Measurements from ENCODE around the gene CBY1.
"Not testable (repeated sequence)": the region's sequence is repeated elsewhere in the genome, so short reads cannot be mapped to it uniquely, and the experiment has no call there.

Gene CBY1

DNA sequence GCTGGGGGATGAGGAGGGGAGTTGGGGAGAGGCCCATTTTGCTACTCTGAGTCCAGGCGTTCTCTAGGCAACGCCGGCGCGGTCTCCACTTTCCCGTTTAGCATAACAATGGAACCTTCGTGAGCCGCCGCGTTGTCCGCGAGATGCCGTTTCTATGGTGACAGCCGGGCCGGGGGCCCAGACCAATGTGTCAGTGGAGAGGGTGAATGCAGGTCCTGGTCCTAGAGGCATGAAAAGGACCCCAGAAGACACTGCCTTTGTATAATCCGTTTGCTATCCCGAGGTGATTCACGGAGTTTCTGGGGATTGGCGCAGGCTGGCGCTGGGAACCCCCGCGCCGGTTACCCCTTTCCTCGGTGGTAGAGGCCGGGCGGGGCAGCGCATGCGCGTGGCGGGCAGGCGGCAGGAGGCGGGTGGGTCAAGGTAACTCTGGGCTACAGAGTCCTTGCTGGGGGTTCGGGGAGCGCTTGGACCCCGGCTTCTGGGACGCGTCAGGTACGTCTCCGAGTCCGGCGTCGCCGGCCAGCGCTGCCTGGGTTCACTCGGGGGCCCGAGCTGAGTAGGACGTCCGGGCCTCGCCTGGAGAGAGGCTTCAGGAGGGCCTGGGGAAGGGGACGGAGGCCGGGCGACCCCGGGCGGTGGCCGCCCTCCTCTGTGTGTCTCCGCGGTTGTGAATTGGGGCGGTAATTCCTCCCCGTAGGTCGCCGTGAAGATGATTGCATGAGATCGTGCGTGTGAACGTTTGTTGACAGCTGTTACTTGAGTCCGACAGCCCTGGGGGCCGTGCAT, at the start of gene CBY1, which contains the start of gene FAM227A:
Gene CBY1, plus strand, starts transcription at position 383 of the 789 bp plus-strand sequence. CDS start 11,417 bp downstream, outside the sequence.
Gene FAM227A, minus strand, starts transcription at position 137 of the 789 bp plus-strand sequence. CDS start 6,224 bp downstream, outside the sequence.
- peak; percentile 67 to 76 for DNase-seq (ENCODE audit: low read depth in 2 of 2)

DNA sequence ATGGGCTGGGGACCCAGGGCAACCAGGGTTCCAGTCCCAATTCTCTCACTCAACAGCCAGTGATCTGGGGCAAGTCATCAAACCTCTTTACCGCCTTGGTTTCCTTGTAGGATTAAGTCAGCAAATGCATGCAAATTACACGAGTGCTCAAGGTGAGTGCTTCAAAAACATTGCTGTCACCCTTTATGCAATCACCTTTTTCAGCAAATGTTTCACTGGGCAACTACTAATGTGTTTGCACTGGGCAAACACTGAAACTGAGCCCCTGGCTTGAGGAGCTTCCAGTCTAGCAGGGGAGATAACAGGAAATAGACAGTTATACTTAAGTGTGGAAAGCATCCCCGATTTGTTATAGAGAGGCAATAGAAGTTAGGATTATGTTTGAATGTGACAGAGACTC, 48.8 kb upstream of the CBY1 start:
- DNase-seq (ENCODE audit: low read depth in 2 of 2): no peak

DNA sequence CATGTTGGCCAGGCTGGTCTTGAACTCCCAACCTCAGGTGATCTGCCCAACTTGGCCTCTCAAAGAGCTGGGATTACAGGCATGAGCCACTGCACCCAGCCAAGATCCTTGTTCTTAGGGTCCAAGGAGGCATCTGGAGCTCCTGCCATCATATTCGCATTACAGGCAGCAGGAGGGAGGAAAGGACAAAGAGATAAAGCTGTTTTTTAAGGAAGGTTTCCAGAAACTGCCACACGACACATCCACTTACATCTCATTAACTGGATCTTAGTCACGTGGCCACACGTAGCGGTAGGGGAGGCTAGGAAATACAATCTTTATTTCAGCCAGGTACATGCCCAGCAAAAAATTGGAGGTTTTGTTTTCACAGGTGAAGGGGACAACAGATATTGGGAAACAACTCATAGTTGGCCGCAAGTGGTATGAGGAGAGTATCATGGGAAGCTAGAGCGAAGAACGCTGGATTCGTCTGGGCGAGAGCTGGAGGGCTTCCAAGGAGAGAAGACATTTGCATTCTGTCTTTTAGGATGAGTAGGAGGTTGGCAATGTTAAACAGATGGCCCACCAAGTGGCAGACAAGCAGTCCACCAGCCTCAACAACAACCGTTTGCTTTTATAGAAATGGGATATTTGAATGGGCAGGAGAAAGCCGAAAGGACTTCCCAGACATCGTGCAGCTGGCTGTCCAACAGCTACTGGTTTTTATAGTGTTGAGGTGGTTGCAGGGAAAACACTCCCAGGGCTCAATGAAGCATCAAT, 47.3 kb upstream of the CBY1 start:
- no peak for DNase-seq (ENCODE audit: low read depth in 2 of 2)

DNA sequence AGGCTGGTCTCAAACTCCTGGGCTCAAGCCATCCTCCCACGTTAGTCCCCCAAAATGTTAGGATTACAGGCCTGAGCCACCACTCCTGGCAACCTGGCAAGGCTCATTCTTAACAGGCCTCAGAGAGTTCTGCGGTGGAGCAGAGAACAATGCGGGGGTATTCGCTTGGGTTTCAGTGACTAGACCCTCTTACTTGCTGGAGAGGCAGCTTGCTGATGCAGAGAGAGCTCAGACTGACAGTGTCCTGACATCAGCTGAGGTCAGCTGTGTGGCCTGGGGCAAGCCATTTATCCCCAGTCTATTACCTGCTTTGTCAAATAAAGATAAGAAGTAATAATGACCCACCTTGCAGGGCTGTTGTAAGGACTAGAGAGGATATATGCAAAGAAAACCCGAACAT, 46.2 kb upstream of the CBY1 start:
- no peak for DNase-seq (ENCODE audit: low read depth in 2 of 2)

DNA sequence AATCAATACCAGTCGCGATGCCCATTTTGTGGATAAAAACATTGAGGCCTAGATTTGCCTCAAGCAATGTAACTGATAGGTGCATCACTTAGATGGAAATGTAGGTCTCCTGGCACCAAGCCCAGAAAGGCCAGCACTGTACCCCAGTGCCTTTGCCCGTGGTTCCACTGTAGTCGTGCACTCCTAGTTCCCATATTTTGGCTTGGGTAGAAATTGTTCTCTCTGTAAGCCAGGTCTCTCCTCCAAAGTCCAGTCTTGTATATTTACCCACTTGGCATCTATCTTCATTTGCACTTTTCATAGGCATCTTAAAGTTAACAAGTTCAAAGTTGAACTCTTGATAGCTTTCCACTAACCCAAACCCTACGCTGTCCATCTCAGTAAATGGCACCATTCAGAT, 44.9 kb upstream of the CBY1 start:
- no peak for DNase-seq (ENCODE audit: low read depth in 2 of 2)

DNA sequence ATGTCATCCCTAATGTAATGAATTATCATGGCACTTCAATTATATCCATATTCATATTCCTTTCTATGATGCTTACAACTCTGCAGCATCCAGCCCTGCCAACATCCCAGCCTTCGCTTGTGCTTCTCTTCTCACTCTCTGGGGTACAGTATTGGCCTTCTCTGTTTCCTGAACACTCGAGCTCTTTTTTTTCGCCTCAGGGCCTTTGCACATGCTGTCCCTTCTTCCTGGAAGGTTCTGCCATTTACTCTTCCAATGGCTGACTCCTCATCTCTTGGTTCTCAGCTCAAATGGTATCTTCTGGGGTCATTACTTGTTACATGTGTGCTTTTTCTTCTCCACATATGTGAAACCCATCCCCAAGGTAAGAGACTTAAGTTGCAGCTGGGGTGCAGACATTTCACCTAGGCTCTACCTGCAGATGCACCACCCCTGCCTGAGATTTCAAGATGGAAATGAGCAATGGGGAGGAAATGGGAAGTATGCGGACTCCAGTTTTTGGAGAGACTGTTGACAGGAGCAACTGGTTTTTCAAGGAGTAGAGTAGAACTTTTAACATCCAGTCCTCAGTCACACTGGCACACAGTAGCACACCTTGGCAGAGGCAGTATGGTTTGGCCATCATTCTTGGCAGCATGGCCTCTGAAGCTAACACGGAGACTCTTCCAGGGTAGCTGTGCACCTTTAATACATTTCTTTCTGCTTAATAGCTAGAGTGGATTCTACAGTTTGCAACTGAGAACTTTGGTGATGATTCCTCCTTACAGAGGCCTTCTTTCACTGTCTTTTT, 44.0 kb upstream of the CBY1 start:
- no peak for DNase-seq (ENCODE audit: low read depth in 2 of 2)

DNA sequence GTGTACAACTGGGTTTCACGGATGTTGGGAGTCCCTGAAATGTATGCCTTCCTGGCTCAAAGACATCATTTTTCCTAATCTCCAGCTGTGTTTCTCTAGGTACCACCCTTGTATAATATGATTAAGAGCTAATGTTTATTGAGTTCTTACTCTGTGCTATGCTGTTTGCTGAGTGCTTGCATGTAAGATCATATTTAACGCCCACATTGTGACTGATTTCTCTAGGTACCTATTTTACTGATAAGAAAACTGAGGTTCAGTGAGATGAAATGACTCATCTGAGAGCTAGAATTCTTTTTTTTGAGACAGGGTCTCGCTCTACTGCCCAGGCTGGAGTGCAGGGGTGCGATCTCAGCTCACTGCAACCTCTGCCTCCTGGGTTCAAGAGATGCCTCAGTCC, 42.9 kb upstream of the CBY1 start:
- DNase-seq (ENCODE audit: low read depth in 2 of 2): no peak

DNA sequence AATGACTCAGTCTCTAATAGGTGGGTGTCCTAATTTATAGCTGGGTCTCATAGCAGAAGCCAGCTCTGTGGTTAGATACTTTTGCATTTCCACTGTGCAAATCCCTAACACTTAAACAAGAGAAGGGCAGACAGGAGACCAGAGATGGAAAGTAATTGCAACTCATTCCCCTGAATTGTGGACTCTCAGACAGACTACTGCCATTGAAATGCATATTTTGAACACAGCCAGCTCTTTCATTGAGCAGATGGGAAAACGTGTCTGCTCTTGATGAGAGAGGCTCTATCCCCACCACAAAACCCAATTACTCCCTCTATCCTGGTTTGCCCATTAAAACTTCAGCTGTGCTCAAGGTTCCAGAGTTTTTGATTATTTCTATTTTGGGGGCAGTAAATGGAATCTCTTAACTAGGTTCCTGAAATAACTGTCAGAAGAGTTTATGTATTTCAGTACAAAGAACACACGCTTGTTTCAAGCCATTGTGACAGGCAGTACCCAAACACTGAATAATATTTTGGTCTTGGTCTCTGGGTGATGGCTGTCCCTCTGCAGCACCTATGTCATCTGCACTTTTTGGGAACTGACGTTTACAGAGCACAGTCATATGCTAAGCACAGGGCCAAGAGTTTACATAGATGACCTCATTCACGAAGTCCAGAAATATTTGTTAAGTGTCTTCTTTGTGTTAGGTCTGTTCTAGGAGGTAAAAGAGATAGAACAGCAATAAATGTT, 41.9 kb upstream of the CBY1 start:
- no peak for DNase-seq (ENCODE audit: low read depth in 2 of 2)

DNA sequence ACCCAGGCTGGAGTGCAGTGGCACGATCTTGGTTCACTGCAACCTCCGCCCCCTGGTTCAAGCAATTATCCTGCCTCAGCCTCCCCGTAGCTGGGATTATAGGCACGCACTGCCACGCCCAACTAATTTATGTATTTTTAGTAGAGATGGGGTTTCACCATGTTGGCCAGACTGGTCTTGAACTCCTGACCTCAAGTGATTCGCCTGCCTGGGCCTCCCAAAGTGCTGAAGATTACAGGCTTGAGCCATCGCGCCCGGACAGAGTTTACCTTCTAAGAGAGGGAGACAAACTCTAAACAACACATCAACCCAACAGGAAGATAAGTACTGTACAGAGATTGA, 41.4 kb upstream of the CBY1 start:
- DNase-seq (ENCODE audit: low read depth in 2 of 2): not testable (repeated sequence)

DNA sequence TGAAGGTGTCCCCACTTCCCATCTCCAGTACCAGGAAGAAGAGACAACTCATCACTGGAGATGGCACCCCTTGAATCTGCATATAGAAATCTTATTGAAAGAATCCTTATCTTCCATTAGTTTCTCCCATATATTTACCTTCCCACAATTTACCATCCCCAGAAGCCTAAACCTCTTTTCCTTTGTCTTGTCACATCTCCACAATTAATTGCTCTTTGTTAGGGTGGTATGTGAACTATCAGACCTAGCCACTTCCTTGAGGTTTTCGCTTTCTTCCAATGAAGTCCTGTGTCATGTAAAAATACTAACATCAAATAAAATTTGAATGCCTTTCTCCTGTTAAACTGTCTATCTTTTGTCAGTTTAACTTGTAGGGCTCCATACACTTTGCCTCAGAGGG, 38.2 kb upstream of the CBY1 start:
- DNase-seq (ENCODE audit: low read depth in 2 of 2): no peak

DNA sequence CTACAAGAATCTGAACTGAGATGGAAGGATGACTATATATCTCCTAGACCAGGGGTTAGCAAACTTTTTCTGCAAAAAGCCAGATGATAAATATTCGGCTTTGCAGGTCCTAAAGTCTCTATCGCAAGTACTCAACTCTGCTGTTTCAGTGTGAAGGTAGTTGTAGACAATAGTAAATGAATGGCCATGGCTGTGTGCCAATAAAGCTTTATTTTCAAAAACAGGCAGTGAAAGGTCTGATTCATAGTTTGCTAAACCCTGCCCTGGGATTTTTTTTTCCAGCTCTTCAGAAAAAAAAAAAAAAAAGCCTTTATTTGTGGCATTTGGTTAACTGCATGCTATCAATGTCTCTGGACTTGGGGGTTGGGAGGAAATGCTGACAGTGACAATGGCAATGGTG, 37.8 kb upstream of the CBY1 start:
- DNase-seq (ENCODE audit: low read depth in 2 of 2): no peak

DNA sequence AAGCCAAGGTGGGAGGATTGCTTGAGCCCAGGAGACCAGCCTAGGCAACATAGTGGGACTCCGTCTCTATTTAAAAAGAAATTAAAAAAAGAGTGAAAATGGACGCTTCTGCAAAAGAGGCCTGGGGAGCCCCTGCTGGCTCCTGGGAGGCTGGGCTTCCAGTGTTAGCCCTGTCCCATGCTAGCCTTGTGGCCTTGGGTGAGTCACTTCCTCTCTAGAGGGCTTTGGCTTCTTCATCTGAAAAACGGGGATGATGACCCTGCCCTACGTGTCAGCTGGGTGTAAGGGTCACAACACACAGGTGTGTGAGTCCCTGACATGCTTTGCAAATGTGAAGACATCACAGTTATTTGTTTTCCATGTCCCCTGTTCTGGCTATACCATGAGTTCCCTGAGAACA, 33.1 kb upstream of the CBY1 start:
- DNase-seq (ENCODE audit: low read depth in 2 of 2): no peak

DNA sequence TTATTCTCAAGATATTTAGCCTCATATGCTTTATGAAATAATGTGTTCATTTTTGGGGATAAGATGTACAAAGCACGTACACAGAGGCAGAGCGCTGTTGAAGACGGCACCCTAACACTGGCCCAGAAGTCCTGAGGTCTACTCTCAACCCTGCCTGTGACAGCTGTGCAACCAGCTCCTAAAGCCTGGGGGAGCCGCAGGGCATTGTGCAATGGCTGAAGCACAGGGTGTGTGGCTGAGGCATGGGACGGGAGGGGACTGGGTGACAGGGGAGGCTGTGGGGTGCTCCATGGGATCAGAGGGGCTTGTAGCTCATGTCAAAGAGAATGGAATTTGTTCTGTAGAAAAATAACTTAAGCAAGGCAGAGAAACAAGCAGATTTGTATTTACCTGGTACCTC, 28.0 kb upstream of the CBY1 start:
- DNase-seq (ENCODE audit: low read depth in 2 of 2): no peak

DNA sequence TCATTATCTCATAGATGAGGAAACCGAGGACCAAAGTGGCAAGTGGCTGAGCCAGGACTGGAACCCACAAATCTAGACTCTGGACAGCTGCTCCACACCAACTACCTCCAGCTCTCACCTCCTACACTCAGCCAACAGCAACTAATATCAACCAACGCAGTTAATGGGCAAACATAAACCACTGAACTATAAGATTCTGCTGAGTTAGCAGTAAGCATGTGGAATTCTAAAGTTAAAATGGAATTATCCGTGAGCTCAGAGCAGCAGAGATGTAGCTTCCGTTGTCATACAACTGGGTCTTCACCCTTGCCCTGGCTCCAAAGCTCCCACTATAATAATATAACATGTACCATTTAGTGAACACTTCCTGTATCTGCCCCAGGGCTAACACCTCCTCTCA, 27.3 kb upstream of the CBY1 start:
- no peak for DNase-seq (ENCODE audit: low read depth in 2 of 2)

DNA sequence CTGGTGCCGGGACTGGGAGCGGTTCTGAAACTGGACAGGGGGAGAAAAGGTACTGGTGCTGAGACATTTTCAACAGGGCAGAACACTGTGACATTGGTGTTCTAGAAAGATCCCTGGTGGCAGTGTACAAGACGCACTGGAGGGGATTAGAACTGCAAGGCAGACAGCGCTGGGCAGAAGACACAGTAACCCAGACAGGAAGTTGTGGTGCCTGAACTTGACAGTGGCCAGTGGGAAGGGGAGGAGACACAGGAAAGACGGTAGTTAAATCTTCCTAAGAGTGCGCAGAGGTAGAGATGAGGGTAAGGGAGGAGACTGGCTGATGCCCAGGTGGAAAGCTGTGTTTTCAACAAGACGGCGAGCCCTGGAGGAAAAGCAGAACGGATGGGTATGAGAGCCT, 24.7 kb upstream of the CBY1 start:
- DNase-seq (ENCODE audit: low read depth in 2 of 2): no peak

DNA sequence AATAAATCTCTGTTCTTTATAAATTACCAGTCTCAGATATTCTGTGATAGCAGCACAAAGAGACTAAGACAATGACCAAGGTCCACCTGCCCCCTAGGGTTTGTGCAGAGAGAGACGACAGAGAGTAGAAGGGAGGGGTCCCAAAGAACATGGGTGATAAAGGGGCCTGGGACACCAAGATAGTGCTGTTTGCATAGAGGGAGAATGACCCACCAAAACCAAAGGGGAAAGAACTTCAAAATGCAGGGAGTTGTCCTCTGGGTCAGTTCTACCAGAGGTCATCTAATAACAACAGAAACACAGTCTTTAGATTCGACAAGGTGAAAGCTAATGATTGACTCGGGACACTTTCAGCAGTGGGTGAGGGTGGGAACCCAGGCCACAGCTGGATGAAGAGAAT, 23.9 kb upstream of the CBY1 start:
- no peak for DNase-seq (ENCODE audit: low read depth in 2 of 2)

DNA sequence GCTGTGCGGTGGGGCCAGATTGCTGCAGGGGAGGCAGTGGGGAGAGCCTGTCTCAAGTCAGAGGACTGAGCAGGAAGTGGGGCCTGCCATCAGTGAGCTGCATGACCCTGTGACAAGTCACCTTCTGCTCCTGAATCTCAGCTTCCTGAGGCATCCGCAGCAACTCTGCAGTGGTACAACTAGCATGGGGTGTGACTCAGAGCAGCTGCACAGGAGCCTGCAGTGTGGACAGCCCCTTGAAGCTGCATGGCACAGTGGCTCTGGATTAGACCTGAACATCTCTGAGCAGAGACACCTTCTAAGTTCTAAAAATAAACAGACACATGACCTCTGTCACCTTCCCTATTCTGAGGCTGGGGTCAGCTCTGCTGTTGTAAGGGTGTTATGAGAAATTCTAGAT, 18.2 kb upstream of the CBY1 start:
- no peak for DNase-seq (ENCODE audit: low read depth in 2 of 2)

DNA sequence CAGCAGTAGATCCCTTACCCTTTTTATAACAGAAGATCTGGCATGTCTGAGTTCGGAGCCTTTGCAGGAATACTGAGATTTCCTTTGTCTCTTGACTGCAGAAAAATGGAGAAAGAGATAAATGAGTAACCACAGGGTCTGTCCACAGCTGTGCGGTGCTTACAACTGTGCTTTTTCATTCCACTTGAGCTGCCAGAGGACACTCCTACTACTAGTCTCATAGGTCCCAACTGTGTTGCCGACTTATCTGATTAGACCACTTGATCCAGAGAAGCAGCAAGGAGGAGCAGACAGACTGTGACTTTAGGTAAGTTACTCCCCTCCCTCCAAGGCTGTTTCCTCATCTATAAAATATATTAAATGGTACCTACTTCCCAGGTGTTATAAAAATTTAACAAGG, 17.7 kb upstream of the CBY1 start:
- DNase-seq (ENCODE audit: low read depth in 2 of 2): no peak

DNA sequence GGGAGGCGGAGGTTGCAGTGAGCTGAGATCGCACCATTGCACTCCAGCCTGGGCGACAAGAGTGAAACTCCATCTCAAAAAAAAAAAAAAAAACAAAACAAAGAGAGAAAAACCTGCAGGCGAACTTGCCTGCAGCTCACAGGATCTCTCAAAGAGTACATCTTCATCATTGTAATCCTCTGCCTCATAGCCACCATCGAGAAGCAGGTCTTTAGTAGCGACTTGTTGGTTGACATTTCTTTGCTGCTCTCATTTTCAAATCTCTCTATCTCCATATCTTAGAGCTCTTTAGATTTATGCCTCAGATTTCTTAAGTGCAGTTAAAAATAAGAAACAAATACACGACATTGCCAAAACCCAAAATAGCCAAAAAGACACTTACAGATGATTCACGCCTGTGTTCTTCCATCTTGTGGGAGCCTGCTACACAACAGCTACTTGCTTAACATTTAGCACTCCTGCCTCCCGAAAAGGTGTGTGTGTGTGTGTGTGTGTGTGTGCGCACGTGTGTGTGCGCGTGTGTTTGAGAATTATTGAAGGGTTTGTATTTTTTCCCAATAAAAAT, 14.9 kb upstream of the CBY1 start:
- DNase-seq (ENCODE audit: low read depth in 2 of 2): no peak

DNA sequence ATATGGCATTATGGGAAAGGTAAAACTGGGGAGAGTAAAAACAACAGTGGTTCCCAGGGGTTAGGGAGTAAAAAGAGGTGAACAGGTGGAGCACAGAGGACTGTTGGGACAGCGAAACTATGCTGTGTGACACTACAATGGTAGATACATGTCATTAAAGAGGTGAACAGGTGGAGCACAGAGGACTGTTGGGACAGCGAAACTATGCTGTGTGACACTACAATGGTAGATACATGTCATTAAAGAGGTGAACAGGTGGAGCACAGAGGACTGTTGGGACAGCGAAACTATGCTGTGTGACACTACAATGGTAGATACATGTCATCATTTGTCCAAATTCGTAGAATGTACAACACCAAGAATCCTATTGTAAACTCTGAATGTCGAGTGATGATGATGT, 12.2 kb upstream of the CBY1 start:
- DNase-seq (ENCODE audit: low read depth in 2 of 2): not testable (repeated sequence)

DNA sequence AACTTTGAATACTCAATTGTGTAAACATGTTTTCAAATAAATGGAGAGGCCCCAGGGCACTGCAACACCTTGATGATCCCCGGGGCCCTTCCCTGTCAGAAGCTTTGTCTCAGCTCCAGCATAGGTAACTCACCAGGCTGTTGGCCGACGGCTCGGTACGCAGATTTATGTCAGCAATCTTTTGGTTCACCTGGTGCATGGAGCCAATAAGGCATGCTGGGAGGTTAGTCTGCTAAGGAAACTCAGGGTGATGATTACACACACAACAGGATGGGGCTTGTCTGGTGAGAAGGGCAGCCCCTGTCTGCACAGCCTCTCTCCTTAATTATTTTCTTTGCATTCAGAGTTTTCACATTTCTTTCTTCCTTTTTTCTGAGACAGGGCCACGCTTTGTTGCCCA, 11.0 kb upstream of the CBY1 start:
- no peak for DNase-seq (ENCODE audit: low read depth in 2 of 2)
